HepG2 (cell line): ENCODE measurements around the gene SFMBT1. TPM values are rescaled to one million over a fixed set of nuclear protein-coding genes. Genes with fewer than 3 reads are reported as not detected.

Experiments used
- BRF2 ChIP-seq: sonication (generic); formaldehyde crosslinking; IDR thresholded peaks from 2 replicates; pipeline ENCODE4 v1.8.1; 2022; ENCODE audit warnings: mild to moderate bottlenecking, missing genetic modification reagents
- DNMT3B ChIP-seq: conservative IDR thresholded peaks from 2 replicates; pipeline ENCODE4 v1.6.1; 2016; ENCODE audit warnings: missing biosample characterization, control low read depth
- EHMT2 ChIP-seq: fragments of 200-600 bp; sonication (generic); IDR thresholded peaks from 2 replicates; pipeline ENCODE4 v1.7.0; 2017; ENCODE audit warnings: antibody characterized with exemption, low read depth, low read length, borderline replicate concordance
- FOXO1 ChIP-seq: sonication (generic); formaldehyde crosslinking; IDR thresholded peaks from 2 replicates; pipeline ENCODE4 v1.4.0; 2020; ENCODE audit warnings: missing genetic modification reagents
- GATAD2A ChIP-seq: IDR thresholded peaks from 2 replicates; pipeline ENCODE4 v1.6.1; 2016
- GLI4 ChIP-seq: sonication (generic); formaldehyde crosslinking; IDR thresholded peaks from 2 replicates; pipeline ENCODE4 v1.5.1; 2020; ENCODE audit warnings: missing genetic modification reagents, mild to moderate bottlenecking, moderate library complexity, borderline replicate concordance
- HOXA9 ChIP-seq: sonication (generic); formaldehyde crosslinking; IDR thresholded peaks from 2 replicates; pipeline ENCODE4 v1.8.1; 2022; ENCODE audit warnings: missing genetic modification reagents, mild to moderate bottlenecking, moderate library complexity, borderline replicate concordance
- MTA1 ChIP-seq: sonication (generic); formaldehyde crosslinking; IDR thresholded peaks from 2 replicates; pipeline ENCODE4 v1.4.0; 2020; ENCODE audit warnings: missing genetic modification reagents, mild to moderate bottlenecking, borderline replicate concordance
- NR2C2 ChIP-seq: sonication (generic); formaldehyde crosslinking; IDR thresholded peaks from 2 replicates; pipeline ENCODE4 v1.4.0; 2020; ENCODE audit warnings: missing genetic modification reagents, mild to moderate bottlenecking, moderate library complexity, borderline replicate concordance
- POGK ChIP-seq: sonication (generic); formaldehyde crosslinking; conservative IDR thresholded peaks from 2 replicates; pipeline ENCODE4 v1.8.0; 2022; ENCODE audit warnings: mild to moderate bottlenecking, moderate library complexity, missing genetic modification reagents
- RFX3 ChIP-seq: IDR thresholded peaks from 2 replicates; pipeline ENCODE4 v1.6.1; 2016; ENCODE audit warnings: missing biosample characterization, missing genetic modification reagents
- YY1 ChIP-seq: IDR thresholded peaks from 2 replicates; pipeline ENCODE4 v1.6.1; 2011; ENCODE audit warnings: low read length, low read depth, moderate library complexity, mild to moderate bottlenecking; ENCODE audit not compliant: insufficient read depth, insufficient replicate concordance
- ZBTB43 ChIP-seq: sonication (generic); formaldehyde crosslinking; conservative IDR thresholded peaks from 2 replicates; pipeline ENCODE4 v1.4.0; 2020; ENCODE audit warnings: missing genetic modification reagents
- ZMAT3 ChIP-seq: sonication (generic); formaldehyde crosslinking; conservative IDR thresholded peaks from 2 replicates; pipeline ENCODE4 v1.7.0; 2021; ENCODE audit warnings: missing genetic modification reagents
- ZNF232 ChIP-seq: sonication (generic); formaldehyde crosslinking; IDR thresholded peaks from 2 replicates; pipeline ENCODE4 v1.4.0; 2020; ENCODE audit warnings: missing genetic modification reagents, borderline replicate concordance
- ZNF446 ChIP-seq: sonication (generic); formaldehyde crosslinking; IDR thresholded peaks from 2 replicates; pipeline ENCODE4 v1.5.0; 2020; ENCODE audit warnings: mild to moderate bottlenecking, missing genetic modification reagents
- ZNF800 ChIP-seq: sonication (generic); formaldehyde crosslinking; IDR thresholded peaks from 2 replicates; pipeline ENCODE4 v1.4.0; 2020; ENCODE audit warnings: missing genetic modification reagents
- ZSCAN25 ChIP-seq: sonication (generic); formaldehyde crosslinking; IDR thresholded peaks from 2 replicates; pipeline ENCODE4 v1.8.0; 2022; ENCODE audit warnings: mild to moderate bottlenecking, missing genetic modification reagents
- polyA plus RNA-seq, 8 experiments: library from polyadenylated mRNA; depleted of rRNA in 3 of 8; stranded (reverse) in 7 of 8; unstranded in 1 of 8; fragments of >200 nt; fragmentation: Illumina TruSeq in 4 of 8; extraction: Trizol in 4 of 8; gene quantifications; 2 replicates each; pipeline versions ENCODE4 v1.2.1 to v1.2.3, GENCODE V29; 2011 to 2016; ENCODE audit warnings: low read depth in 4 of 8, missing spikeins in 1 of 8, mixed read lengths in 1 of 8; ENCODE audit not compliant: insufficient read depth in 1 of 8
- total RNA-seq, 5 experiments: library from RNA; depleted of rRNA; stranded (reverse); fragments of >200 nt; fragmentation: Illumina TruSeq; extraction: Trizol; gene quantifications; 2 replicates each; pipeline ENCODE4 v1.2.3, GENCODE V29; 2016; ENCODE audit warnings: low read depth in 1 of 5
- TF ChIP-seq, protein P1 (sequence below): sonication (generic); formaldehyde crosslinking; IDR thresholded peaks from 2 replicates; pipeline ENCODE4 v1.8.0; 2022; ENCODE audit warnings: mild to moderate bottlenecking, missing genetic modification reagents, moderate library complexity
- TF ChIP-seq, protein P2 (sequence below): sonication (generic); formaldehyde crosslinking; IDR thresholded peaks from 2 replicates; pipeline ENCODE4 v1.5.0; 2020; ENCODE audit warnings: mild to moderate bottlenecking, missing genetic modification reagents, borderline replicate concordance

The SFMBT1 gene
- total and polyA plus RNA-seq, 2 of the 13 experiments (the other 11 are each of a cell fraction or from before 2014, with no cell fraction given) = 3.8 to 12.8 TPM

GRCh38 chr3:53045518-53046170, at the start of gene SFMBT1 (continued):
- TF ChIP-seq POGK (CRISPR knock-in tag) = no peak
- no peak for TF ChIP-seq EHMT2
- no peak for TF ChIP-seq FOXO1
- TF ChIP-seq ZNF446 (CRISPR knock-in tag) = 0 out of 2 replicates have a peak, but pooled peaks have one; percentile 27
- TF ChIP-seq GLI4 (CRISPR knock-in tag) = no peak
- TF ChIP-seq NR2C2 (CRISPR knock-in tag) = no peak
- TF ChIP-seq ZNF232 (CRISPR knock-in tag) = no peak
- no peak for TF ChIP-seq GATAD2A (CRISPR knock-in tag)
- TF ChIP-seq ZBTB43 = 0 out of 2 replicates have a peak, but pooled peaks have one; percentile 19
- TF ChIP-seq ZSCAN25 (CRISPR knock-in tag) = no peak
- 0 out of 2 replicates have a peak, but pooled peaks have one; percentile 45 for TF ChIP-seq HOXA9 (CRISPR knock-in tag)
- TF ChIP-seq BRF2 (CRISPR knock-in tag) = no peak
- no peak for TF ChIP-seq RFX3 (CRISPR knock-in tag)
- TF ChIP-seq, protein P1, sequence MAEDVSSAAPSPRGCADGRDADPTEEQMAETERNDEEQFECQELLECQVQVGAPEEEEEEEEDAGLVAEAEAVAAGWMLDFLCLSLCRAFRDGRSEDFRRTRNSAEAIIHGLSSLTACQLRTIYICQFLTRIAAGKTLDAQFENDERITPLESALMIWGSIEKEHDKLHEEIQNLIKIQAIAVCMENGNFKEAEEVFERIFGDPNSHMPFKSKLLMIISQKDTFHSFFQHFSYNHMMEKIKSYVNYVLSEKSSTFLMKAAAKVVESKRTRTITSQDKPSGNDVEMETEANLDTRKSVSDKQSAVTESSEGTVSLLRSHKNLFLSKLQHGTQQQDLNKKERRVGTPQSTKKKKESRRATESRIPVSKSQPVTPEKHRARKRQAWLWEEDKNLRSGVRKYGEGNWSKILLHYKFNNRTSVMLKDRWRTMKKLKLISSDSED (CRISPR knock-in tag) = no peak
- TF ChIP-seq YY1 = peak; percentile 63
- no peak for TF ChIP-seq ZMAT3 (CRISPR knock-in tag)
- TF ChIP-seq, protein P2, sequence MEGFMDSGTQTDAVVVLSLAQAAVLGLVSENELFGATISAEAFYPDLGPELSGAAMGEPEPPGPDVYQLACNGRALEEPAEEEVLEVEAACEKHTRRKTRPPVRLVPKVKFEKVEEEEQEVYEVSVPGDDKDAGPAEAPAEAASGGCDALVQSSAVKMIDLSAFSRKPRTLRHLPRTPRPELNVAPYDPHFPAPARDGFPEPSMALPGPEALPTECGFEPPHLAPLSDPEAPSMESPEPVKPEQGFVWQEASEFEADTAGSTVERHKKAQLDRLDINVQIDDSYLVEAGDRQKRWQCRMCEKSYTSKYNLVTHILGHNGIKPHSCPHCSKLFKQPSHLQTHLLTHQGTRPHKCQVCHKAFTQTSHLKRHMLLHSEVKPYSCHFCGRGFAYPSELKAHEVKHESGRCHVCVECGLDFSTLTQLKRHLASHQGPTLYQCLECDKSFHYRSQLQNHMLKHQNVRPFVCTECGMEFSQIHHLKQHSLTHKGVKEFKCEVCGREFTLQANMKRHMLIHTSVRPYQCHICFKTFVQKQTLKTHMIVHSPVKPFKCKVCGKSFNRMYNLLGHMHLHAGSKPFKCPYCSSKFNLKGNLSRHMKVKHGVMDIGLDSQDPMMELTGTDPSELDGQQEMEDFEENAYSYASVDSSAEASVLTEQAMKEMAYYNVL (CRISPR knock-in tag) = no peak
- TF ChIP-seq ZNF800 (CRISPR knock-in tag) = 0 out of 2 replicates have a peak, but pooled peaks have one; percentile 32
- TF ChIP-seq DNMT3B (CRISPR knock-in tag) = no peak
- no peak for TF ChIP-seq MTA1 (CRISPR knock-in tag)
